Naive thymus-derived CD4-positive, alpha-beta T cell (primary cell): ENCODE data around the gene OVOL1. TPM values are rescaled to one million over a fixed set of nuclear protein-coding genes. Genes with fewer than 3 reads are reported as not detected.

ENCODE experiments used
- ATAC-seq: fragments of 150-1000 bp; cut with Tn5 transposase; 2 replicates; pipeline ENCODE4 v1.10.0; 2021; ENCODE audit warnings: mild to moderate bottlenecking, moderate library complexity
- CTCF ChIA-PET: fragments of 350-600 bp; sonication (Branson Sonifier 250); formaldehyde crosslinking; loops from one replicate; lab custom pipeline; 2021; ENCODE audit warnings: antibody characterized with exemption; lab: Charles Lee
- POLR2A ChIA-PET: fragments of 350-600 bp; sonication (Branson Sonifier 250); formaldehyde crosslinking; loops from one replicate; lab custom pipeline; 2021; ENCODE audit warnings: antibody characterized with exemption, inconsistent platforms; lab: Charles Lee
- DNase-seq, 9 donors: peaks; one replicate each; pipeline versions ENCODE4 v3.0.0 to v3.0.0-alpha.2; 2020 to 2022; ENCODE audit warnings: mixed read lengths in 1 of 9
- H3K27ac ChIP-seq: one replicate; pipeline ENCODE4 v1.7.0; 2013; ENCODE audit warnings: mild to moderate bottlenecking, low read depth, low read length, moderate library complexity
- H3K27me3 ChIP-seq, 2 donors: one replicate each; pipeline ENCODE4 v1.7.0; 2013; ENCODE audit warnings: low read length in 2 of 2, mild to moderate bottlenecking in 2 of 2, moderate library complexity in 2 of 2; ENCODE audit not compliant: control insufficient read depth in 2 of 2, insufficient read depth in 2 of 2
- H3K36me3 ChIP-seq, 3 experiments: 1 replicate in 2 of 3; 2 replicates in 1 of 3; pipeline ENCODE4 v1.7.0; 2013; ENCODE audit warnings: low read length in 3 of 3, mild to moderate bottlenecking in 3 of 3, moderate library complexity in 1 of 3; ENCODE audit not compliant: insufficient read depth in 3 of 3, control insufficient read depth in 2 of 3
- H3K4me1 ChIP-seq, 2 donors: one replicate each; pipeline ENCODE4 v1.7.0; 2013; ENCODE audit warnings: low read length in 2 of 2, mild to moderate bottlenecking in 2 of 2, moderate library complexity in 1 of 2; ENCODE audit not compliant: control insufficient read depth in 2 of 2, insufficient read depth in 2 of 2
- H3K4me3 ChIP-seq: 2 replicates; pipeline ENCODE4 v1.7.0; 2013; ENCODE audit warnings: mild to moderate bottlenecking, low read length
- H3K9me3 ChIP-seq, 3 experiments: 1 replicate in 2 of 3; 2 replicates in 1 of 3; pipeline ENCODE4 v1.7.0; 2013; ENCODE audit warnings: low read length in 3 of 3; ENCODE audit not compliant: control insufficient read depth in 2 of 3
- H3K27ac Mint-ChIP-seq, 9 donors: one replicate each; pipeline ENCODE4 v1.8.0; 2020 to 2022; ENCODE audit warnings: mixed read lengths in 9 of 9, mild to moderate bottlenecking in 8 of 9, moderate library complexity in 5 of 9, inconsistent platforms in 2 of 9
- H3K27me3 Mint-ChIP-seq, 5 donors: one replicate each; pipeline ENCODE4 v1.8.0; 2021 to 2022; ENCODE audit warnings: mixed read lengths in 5 of 5, mild to moderate bottlenecking in 1 of 5
- H3K36me3 Mint-ChIP-seq, 5 donors: one replicate each; pipeline ENCODE4 v1.8.0; 2020 to 2022; ENCODE audit warnings: mixed read lengths in 5 of 5, mild to moderate bottlenecking in 3 of 5, inconsistent platforms in 1 of 5
- H3K4me1 Mint-ChIP-seq, 7 donors: one replicate each; pipeline ENCODE4 v1.8.0; 2020 to 2022; ENCODE audit warnings: mixed read lengths in 7 of 7, mild to moderate bottlenecking in 3 of 7, inconsistent platforms in 1 of 7
- H3K4me3 Mint-ChIP-seq, 10 donors: one replicate each; pipeline ENCODE4 v1.8.0; 2020 to 2022; ENCODE audit warnings: mild to moderate bottlenecking in 10 of 10, mixed read lengths in 10 of 10, moderate library complexity in 6 of 10, inconsistent platforms in 2 of 10
- H3K9me3 Mint-ChIP-seq, 11 donors: one replicate each; pipeline ENCODE4 v1.8.0; 2020 to 2022; ENCODE audit warnings: mixed read lengths in 11 of 11, mild to moderate bottlenecking in 4 of 11, inconsistent platforms in 1 of 11, moderate library complexity in 1 of 11
- intact Hi-C, 2 donors: fragments of 100-400 bp; cut with micrococcal nuclease; formaldehyde crosslinking; loops; one replicate each; pipeline ENCODE4 v1.15.1; 2023
- polyA plus RNA-seq, 2 donors: library from polyadenylated mRNA; unstranded; fragments of 300-500 nt; fragmentation: Illumina TruSeq; gene quantifications; one replicate each; pipeline ENCODE4 v1.2.3, GENCODE V29; 2021
- total RNA-seq, 6 experiments: library from RNA in 5 of 6; stranded (reverse) in 5 of 6; gene quantifications; 1 replicate in 5 of 6; 2 replicates in 1 of 6; pipeline ENCODE4 v1.2.3 and lab custom pipeline; 2021 to 2026

The OVOL1 gene
- total RNA-seq (not detected), polyA plus RNA-seq (not detected), total RNA-seq (lab: John Stamatoyannopoulos, UW) (0.40 reads per million)

DNA sequence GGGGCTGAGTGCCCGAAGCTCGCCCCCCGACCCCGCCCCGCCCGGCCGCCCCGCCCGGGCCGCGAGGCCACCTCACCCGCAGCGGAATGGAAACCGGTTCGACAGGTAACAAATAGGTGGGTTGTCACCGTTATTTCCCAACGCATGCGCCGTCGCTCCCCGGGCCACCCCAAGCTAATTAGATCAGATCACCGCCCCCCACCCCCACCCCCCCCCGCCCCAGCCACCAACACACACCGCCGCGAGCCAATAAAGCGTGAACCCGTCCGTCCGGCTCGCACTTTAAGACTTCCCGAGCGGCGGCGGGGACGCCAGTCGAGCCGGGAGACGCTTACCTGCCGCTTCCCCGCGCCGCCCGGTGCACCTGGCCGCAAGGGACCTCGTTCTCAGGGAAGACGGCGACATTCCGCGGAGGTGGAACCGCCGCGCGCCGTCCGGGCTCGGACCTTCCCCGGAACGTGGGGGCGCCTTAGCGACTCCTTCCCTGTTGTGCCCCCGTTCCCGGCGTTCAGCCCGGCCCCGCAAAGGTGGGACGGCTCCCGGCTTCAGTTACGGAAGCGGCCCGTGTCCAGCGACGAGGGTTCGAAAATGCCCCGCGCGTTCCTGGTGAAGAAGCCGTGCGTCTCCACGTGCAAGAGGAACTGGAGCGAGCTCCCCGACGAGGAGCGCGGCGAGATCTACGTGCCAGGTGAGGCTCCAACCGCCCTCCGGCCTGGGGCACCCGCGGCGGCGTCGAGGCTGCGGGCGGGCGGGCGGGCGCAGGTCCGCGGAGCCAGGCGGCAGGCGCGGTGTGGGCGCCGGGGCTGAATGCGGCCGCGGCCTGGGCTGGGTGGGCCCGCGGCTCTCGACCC is at the start of gene OVOL1:
OVOL1 (plus strand) TSS at position 278 of the 851 bp plus-strand sequence; CDS start at position 589, 311 bp downstream.
- Histone ChIP-seq H3K36me3 (no peaks in the 10 kb centered on the region), H3K4me3 (no peak within 1 kb of the TSS), H3K27ac (no peak within 1 kb of the TSS), H3K4me1 (peaks cover 16 to 22% of the 10 kb centered on the region in 2 donors), H3K27me3 (peaks cover 10 to 12% of the 10 kb centered on the region in 2 donors), H3K9me3 (no peaks in the 10 kb centered on the region)
- Mint-ChIP-seq H3K9me3 (peaks cover 0 to 2% (median 0%) of the 10 kb centered on the region in 11 donors), H3K4me1 (peaks cover 11 to 36% (median 23%) of the 10 kb centered on the region in 7 donors), H3K36me3 (peaks cover 0 to 4% (median 0%) of the 10 kb centered on the region in 5 donors), H3K27ac (peak within 1 kb of the TSS in 3 of 9 donors; percentile 38 to 68 (median 67)), H3K4me3 (peak within 1 kb of the TSS; percentile 73 to 86 (median 81)), H3K27me3 (peaks cover 31 to 52% (median 38%) of the 10 kb centered on the region in 5 donors)
- ATAC-seq, result no peak
- CTCF ChIA-PET, result interaction anchor here (0.5 kb wide), 1 partner anchor 16 kb away, joined by 3 read pairs; no protein-coding TSS in a partner anchor
- peak in 5 of 9 donors; percentile 25 to 39 (median 27) for DNase-seq
- intact Hi-C loops, result no loop called here
- POLR2A ChIA-PET, result interaction anchor here (0.5 to 1.4 kb wide), 2 partner anchors 29 to 695 kb away, joined by 3 to 4 read pairs; no protein-coding TSS in a partner anchor

DNA sequence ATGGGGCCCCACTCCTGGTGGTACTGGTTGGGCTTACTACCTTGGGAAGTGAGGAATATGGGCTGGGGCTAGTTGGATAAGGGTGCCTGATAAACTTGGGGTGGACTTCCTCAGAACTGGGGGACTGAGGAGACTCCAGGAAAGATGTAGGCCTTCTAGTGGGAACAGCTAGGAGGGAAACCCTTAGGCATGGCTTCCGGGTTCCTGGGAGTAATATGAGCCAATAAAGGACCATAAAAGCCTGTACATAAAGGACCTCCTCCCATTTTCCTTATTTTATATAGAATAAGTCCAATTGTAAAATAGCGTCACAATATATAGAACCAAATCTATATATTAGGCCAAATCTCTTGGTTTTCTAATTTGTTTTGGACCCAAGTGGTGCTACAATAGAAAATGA is 47.8 kb upstream of the OVOL1 start:
- Mint-ChIP-seq H3K27me3 (peaks cover 12 to 31% (median 17%) of the 10 kb centered on the region in 5 donors), H3K4me1 (no peaks in the 10 kb centered on the region), H3K36me3 (no peaks in the 10 kb centered on the region), H3K27ac (no peak overlapping the region), H3K4me3 (no peak overlapping the region), H3K9me3 (peaks cover 0 to 6% (median 0%) of the 10 kb centered on the region in 11 donors)
- H3K36me3 ChIP-seq, result no peaks in the 10 kb centered on the region
- ChIA-PET CTCF (no interaction called here), POLR2A (interaction anchor here (2.0 kb wide), 1 partner anchor 17 kb away, joined by 5 read pairs; no protein-coding TSS in a partner anchor)
- no peaks in the 10 kb centered on the region for H3K4me1 ChIP-seq
- no peak overlapping the region for H3K4me3 ChIP-seq
- intact Hi-C loops, result no loop called here
- no peak for ATAC-seq
- H3K27me3 ChIP-seq, result peaks cover 0 to 4% of the 10 kb centered on the region in 2 donors
- DNase-seq, result no peak
- H3K9me3 ChIP-seq, result no peaks in the 10 kb centered on the region
- no peak overlapping the region for H3K27ac ChIP-seq

DNA sequence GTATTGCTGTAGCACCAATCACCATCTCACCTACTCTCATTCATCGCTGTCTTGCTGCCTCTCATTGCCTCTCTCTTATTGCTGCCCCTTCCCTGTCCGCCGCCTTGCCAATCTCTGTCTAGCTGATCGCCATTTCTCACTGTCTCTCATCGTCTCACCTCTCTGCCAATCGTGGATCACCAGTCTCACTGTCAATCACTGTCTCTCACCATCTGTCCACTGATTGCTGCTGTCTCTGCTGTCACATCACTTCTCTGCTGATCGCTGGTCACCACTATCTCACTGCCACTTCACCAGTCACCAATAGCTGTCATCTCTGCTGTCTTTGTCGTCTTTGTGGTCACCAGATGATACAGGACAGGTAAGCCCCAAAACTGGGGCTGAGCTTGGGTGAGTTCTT is 45.7 kb upstream of the OVOL1 start:
- no peak overlapping the region for H3K27ac ChIP-seq
- no peaks in the 10 kb centered on the region for H3K4me1 ChIP-seq
- no peaks in the 10 kb centered on the region for H3K36me3 Mint-ChIP-seq
- peaks cover 15 to 29% (median 22%) of the 10 kb centered on the region in 5 donors for H3K27me3 Mint-ChIP-seq
- no peak overlapping the region for H3K4me3 Mint-ChIP-seq
- ATAC-seq, result no peak
- H3K4me3 ChIP-seq, result no peak overlapping the region
- no peak overlapping the region for H3K27ac Mint-ChIP-seq
- DNase-seq, result no peak
- peaks cover 0 to 6% (median 0%) of the 10 kb centered on the region in 11 donors for H3K9me3 Mint-ChIP-seq
- no peaks in the 10 kb centered on the region for H3K9me3 ChIP-seq
- H3K36me3 ChIP-seq, result no peaks in the 10 kb centered on the region
- peaks cover 0 to 4% of the 10 kb centered on the region in 2 donors for H3K27me3 ChIP-seq
- H3K4me1 Mint-ChIP-seq, result no peaks in the 10 kb centered on the region
- ChIA-PET CTCF (no interaction called here), POLR2A (no interaction called here)
- intact Hi-C loops, result no loop called here

DNA sequence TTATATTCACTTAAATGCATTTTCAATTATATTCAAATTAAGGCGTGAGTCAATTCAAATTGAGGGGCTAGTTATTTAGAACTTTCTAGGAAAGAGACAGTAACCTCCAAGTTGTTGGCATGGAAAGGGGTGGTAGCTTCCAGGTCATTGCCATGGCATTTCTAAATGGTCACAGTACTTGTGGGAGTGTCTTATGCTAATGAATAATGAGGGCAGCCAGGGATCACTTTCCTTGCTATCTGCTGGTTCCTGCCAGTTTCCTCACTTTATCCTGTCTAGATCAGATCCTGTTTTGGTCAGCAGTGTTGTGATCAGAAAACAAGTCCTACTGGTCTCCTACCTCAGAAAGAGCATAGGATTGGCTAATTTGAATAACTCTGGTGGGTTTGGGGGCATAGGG is 44.5 kb upstream of the OVOL1 start:
- ChIA-PET CTCF (interaction anchor here (0.5 kb wide), 1 partner anchor 75 kb away, joined by 3 read pairs; no protein-coding TSS in a partner anchor), POLR2A (no interaction called here)
- peaks cover 0 to 4% of the 10 kb centered on the region in 2 donors for H3K27me3 ChIP-seq
- H3K4me3 Mint-ChIP-seq, result no peak overlapping the region
- H3K9me3 Mint-ChIP-seq, result no peaks in the 10 kb centered on the region
- H3K27ac Mint-ChIP-seq, result no peak overlapping the region
- H3K4me1 Mint-ChIP-seq, result no peaks in the 10 kb centered on the region
- no peaks in the 10 kb centered on the region for H3K36me3 ChIP-seq
- no peaks in the 10 kb centered on the region for H3K36me3 Mint-ChIP-seq
- DNase-seq, result no peak
- H3K9me3 ChIP-seq, result no peaks in the 10 kb centered on the region
- no peak for ATAC-seq
- no peak overlapping the region for H3K27ac ChIP-seq
- intact Hi-C loops, result no loop called here
- H3K4me1 ChIP-seq, result no peaks in the 10 kb centered on the region
- H3K27me3 Mint-ChIP-seq, result peaks cover 11 to 34% (median 22%) of the 10 kb centered on the region in 5 donors
- H3K4me3 ChIP-seq, result no peak overlapping the region

DNA sequence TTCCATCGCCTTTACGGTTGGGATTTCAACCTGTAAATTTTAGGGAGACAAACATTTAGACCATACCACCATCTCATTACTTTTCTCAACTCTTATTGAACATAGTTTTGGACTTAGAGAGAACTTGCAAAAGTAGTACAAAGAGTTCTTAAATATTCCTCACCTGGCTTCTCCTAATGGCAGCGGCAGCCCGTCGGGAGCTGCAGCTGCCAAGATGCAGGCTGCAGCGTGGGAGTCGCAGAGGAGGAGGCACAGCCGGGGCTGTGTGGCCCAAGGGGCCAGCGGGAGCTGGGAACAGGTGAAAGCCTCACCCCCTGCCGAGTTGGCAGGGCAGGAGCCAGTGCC is 43.2 kb upstream of the OVOL1 start:
- H3K4me1 Mint-ChIP-seq, result no peaks in the 10 kb centered on the region
- Histone ChIP-seq H3K4me1 (no peaks in the 10 kb centered on the region), H3K27ac (no peak overlapping the region), H3K4me3 (no peak overlapping the region), H3K36me3 (no peaks in the 10 kb centered on the region), H3K27me3 (peaks cover 0 to 4% of the 10 kb centered on the region in 2 donors), H3K9me3 (no peaks in the 10 kb centered on the region)
- DNase-seq (no peak), ATAC-seq (no peak)
- ChIA-PET CTCF (no interaction called here), POLR2A (no interaction called here)
- H3K9me3 Mint-ChIP-seq, result no peaks in the 10 kb centered on the region
- intact Hi-C loops, result no loop called here
- peaks cover 9 to 27% (median 13%) of the 10 kb centered on the region in 5 donors for H3K27me3 Mint-ChIP-seq
- no peak overlapping the region for H3K4me3 Mint-ChIP-seq
- no peak overlapping the region for H3K27ac Mint-ChIP-seq
- H3K36me3 Mint-ChIP-seq, result no peaks in the 10 kb centered on the region

DNA sequence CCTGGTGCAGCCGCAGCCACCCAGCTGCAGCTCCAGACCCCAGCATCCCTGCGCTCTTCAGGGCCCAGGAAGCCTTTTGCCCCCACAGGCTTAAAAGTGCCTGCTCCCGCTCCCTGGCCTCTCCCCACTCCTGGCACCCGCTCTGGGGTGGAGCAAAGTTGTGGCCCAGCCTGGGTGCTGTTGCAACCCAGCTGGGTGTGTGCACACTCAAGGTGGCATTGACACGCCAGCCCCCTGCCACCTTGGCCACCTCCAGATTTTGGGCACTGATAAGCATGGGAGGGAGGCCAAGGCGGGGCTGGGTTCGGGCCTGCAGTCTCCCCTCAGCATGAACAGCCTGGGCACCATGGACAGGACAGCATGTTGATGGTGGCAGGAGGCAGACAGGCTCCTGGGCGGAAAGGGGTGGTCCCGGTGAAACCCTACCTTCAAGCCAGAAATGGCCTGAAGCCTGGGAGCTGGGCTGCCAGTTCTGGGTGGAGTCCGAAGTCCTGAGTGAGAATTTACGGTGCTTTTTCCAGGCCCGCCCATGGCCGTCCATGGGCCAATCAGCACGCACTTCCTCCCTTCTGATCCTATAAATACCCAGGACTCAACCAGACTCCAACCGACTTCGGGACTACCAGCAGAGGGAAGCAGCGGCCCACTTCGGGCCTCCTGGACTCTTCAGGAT is 42.7 kb upstream of the OVOL1 start:
- Histone ChIP-seq H3K4me3 (no peak overlapping the region), H3K27me3 (peaks cover 0 to 4% of the 10 kb centered on the region in 2 donors), H3K36me3 (no peaks in the 10 kb centered on the region), H3K9me3 (no peaks in the 10 kb centered on the region), H3K4me1 (no peaks in the 10 kb centered on the region), H3K27ac (no peak overlapping the region)
- intact Hi-C loops, result no loop called here
- CTCF ChIA-PET, result no interaction called here
- Mint-ChIP-seq H3K4me3 (no peak overlapping the region), H3K27me3 (peaks cover 9 to 28% (median 12%) of the 10 kb centered on the region in 5 donors), H3K9me3 (no peaks in the 10 kb centered on the region), H3K27ac (no peak overlapping the region), H3K36me3 (no peaks in the 10 kb centered on the region), H3K4me1 (no peaks in the 10 kb centered on the region)
- POLR2A ChIA-PET, result no interaction called here
- ATAC-seq (peak; percentile 66), DNase-seq (no peak)
